ENCODE measurements around the gene TSPAN4.

The TSPAN4 gene

DNA sequence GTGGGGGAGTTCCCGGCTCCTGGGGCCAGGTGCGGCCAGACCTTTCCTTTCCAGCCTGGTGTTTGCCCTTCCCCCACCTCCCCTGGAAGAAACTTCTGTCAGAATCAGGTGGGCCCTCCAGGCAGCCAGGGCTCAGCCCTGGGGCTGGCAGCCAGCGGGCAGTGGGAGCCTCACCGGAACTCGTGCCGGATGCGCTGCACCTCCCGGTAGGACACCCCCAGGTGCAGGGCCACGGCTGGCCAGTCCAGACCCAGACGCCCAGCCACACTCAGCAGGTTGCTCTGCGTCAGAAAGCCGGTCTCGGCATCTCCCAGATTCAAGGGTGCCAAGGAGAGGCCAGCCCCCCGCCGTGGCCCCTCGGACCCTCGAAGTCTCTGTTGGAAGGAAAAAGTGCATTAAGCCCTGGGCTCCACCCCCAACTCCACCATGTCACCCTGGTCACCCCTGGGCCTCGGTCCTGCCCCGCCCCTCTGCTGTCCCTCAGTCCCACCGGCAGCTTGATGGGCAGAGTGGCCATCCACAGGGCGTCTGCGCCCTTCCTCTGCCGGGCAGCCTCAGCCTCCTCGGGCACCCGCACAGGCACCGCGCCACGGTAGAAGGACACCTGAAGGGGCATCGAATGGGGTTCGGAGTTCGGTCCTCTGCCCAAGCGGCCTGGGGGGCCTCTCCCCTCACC is 42.9 kb upstream of the TSPAN4 start:
- TF ChIP-seq, protein P1, sequence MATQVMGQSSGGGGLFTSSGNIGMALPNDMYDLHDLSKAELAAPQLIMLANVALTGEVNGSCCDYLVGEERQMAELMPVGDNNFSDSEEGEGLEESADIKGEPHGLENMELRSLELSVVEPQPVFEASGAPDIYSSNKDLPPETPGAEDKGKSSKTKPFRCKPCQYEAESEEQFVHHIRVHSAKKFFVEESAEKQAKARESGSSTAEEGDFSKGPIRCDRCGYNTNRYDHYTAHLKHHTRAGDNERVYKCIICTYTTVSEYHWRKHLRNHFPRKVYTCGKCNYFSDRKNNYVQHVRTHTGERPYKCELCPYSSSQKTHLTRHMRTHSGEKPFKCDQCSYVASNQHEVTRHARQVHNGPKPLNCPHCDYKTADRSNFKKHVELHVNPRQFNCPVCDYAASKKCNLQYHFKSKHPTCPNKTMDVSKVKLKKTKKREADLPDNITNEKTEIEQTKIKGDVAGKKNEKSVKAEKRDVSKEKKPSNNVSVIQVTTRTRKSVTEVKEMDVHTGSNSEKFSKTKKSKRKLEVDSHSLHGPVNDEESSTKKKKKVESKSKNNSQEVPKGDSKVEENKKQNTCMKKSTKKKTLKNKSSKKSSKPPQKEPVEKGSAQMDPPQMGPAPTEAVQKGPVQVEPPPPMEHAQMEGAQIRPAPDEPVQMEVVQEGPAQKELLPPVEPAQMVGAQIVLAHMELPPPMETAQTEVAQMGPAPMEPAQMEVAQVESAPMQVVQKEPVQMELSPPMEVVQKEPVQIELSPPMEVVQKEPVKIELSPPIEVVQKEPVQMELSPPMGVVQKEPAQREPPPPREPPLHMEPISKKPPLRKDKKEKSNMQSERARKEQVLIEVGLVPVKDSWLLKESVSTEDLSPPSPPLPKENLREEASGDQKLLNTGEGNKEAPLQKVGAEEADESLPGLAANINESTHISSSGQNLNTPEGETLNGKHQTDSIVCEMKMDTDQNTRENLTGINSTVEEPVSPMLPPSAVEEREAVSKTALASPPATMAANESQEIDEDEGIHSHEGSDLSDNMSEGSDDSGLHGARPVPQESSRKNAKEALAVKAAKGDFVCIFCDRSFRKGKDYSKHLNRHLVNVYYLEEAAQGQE (IDR thresholded peaks at IDR 0.05; ENCODE audit: insufficient replicate concordance, low read depth), result no peak
- TF ChIP-seq POLR2AphosphoS5 (IDR thresholded peaks at IDR 0.05; ENCODE audit: low read depth) (no peak), SPI1 (IDR thresholded peaks at IDR 0.05; ENCODE audit: borderline replicate concordance, low read depth) (no peak), GABPA (IDR thresholded peaks at IDR 0.05; ENCODE audit: low read depth) (no peak)
- TF ChIP-seq, protein P2, sequence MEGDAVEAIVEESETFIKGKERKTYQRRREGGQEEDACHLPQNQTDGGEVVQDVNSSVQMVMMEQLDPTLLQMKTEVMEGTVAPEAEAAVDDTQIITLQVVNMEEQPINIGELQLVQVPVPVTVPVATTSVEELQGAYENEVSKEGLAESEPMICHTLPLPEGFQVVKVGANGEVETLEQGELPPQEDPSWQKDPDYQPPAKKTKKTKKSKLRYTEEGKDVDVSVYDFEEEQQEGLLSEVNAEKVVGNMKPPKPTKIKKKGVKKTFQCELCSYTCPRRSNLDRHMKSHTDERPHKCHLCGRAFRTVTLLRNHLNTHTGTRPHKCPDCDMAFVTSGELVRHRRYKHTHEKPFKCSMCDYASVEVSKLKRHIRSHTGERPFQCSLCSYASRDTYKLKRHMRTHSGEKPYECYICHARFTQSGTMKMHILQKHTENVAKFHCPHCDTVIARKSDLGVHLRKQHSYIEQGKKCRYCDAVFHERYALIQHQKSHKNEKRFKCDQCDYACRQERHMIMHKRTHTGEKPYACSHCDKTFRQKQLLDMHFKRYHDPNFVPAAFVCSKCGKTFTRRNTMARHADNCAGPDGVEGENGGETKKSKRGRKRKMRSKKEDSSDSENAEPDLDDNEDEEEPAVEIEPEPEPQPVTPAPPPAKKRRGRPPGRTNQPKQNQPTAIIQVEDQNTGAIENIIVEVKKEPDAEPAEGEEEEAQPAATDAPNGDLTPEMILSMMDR (IDR thresholded peaks at IDR 0.05; ENCODE audit: insufficient read depth, low read length), result no peak
- Histone ChIP-seq H3K27me3 (ENCODE audit: insufficient read depth, poor library complexity, severe bottlenecking) (no peaks in the 10 kb centered on the region), H3K27ac (replicated peaks) (no peak overlapping the region)

DNA sequence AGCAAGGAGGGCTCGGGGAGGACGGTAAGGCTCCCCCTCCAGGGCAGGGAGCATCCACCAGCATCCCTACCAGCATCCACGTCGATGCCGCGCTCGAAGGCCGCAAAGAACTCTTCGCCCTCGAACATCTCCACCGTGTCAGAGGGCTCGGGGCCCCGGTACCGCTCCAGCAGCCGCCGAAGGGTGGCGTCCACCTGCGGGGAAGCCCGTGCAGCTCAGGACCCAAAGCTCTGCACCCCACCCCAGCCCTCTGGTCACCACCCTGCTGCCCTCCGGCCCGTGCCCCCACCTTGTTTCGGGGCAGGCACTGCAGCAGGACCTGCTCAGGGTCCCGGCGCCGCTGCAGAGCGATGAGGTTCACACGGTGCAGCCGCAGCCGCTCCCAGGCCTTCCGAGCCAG is 42.2 kb upstream of the TSPAN4 start:
- TF ChIP-seq, protein P1 (IDR thresholded peaks at IDR 0.05; ENCODE audit: insufficient replicate concordance, low read depth), result no peak
- no peak for TF ChIP-seq GABPA (IDR thresholded peaks at IDR 0.05; ENCODE audit: low read depth)
- TF ChIP-seq, protein P2 (IDR thresholded peaks at IDR 0.05; ENCODE audit: insufficient read depth, low read length), result no peak
- TF ChIP-seq POLR2AphosphoS5 (IDR thresholded peaks at IDR 0.05; ENCODE audit: low read depth), result no peak
- TF ChIP-seq SPI1 (IDR thresholded peaks at IDR 0.05; ENCODE audit: borderline replicate concordance, low read depth), result no peak
- H3K27me3 ChIP-seq (ENCODE audit: insufficient read depth, poor library complexity, severe bottlenecking), result no peaks in the 10 kb centered on the region
- DNase-seq (ENCODE audit: low read depth in 1 of 2, low spot score in 1 of 2), result no peak
- no peak overlapping the region for H3K27ac ChIP-seq (replicated peaks)
- no peak overlapping the region for H3K4me3 ChIP-seq (replicated peaks; ENCODE audit: insufficient read depth, low read length)

More for the DNA sequence above, 42.9 kb upstream of the TSPAN4 start:
- no peak for DNase-seq (ENCODE audit: low read depth in 1 of 2, low spot score in 1 of 2)
- H3K4me3 ChIP-seq (replicated peaks; ENCODE audit: insufficient read depth, low read length), result no peak overlapping the region

DNA sequence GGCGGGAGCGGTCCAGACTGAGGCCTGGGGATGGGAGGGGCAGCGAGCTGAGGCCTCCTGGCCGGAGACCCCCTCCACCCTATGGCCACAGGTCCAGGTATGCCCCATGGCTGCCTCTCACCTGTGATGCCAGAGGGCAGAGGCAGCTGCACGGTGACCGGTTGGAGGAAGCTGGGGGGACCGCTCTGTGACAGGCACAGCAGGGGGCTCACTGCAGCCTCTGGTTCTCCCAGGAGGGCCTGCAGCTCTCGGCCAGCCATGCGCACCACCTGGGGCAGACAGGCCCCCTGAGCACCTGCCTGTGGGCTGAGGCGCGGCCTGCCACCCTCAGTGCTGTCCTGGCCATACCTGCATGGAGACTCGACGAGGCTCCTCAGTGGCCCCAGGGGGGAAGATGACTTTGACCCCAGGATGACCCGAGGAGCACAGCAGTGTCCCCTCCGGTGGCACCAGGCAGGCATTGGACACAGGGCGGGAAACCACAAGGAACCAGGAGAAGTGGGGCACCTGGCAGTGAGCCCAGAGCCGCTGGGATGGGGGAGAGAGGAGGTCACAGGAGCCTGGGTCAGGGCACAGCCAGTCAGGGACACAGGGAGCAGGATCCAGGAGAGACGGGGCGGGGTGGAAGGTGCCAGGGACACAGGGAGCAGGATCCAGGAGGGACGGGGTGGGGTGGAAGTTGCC is 41.4 kb upstream of the TSPAN4 start:
- Histone ChIP-seq H3K27me3 (ENCODE audit: insufficient read depth, poor library complexity, severe bottlenecking) (no peaks in the 10 kb centered on the region), H3K27ac (replicated peaks) (no peak overlapping the region), H3K4me3 (replicated peaks; ENCODE audit: insufficient read depth, low read length) (no peak overlapping the region)
- no peak for DNase-seq (ENCODE audit: low read depth in 1 of 2, low spot score in 1 of 2)
- no peak for TF ChIP-seq GABPA (IDR thresholded peaks at IDR 0.05; ENCODE audit: low read depth)
- no peak for TF ChIP-seq POLR2AphosphoS5 (IDR thresholded peaks at IDR 0.05; ENCODE audit: low read depth)
- no peak for TF ChIP-seq SPI1 (IDR thresholded peaks at IDR 0.05; ENCODE audit: borderline replicate concordance, low read depth)
- TF ChIP-seq, protein P2 (IDR thresholded peaks at IDR 0.05; ENCODE audit: insufficient read depth, low read length), result no peak
- TF ChIP-seq, protein P1 (IDR thresholded peaks at IDR 0.05; ENCODE audit: insufficient replicate concordance, low read depth), result no peak
